Heart left ventricle (tissue), 16 donors: ENCODE results near the gene SOS1. TPM values are rescaled to one million over a fixed set of nuclear protein-coding genes. Genes with fewer than 3 reads are reported as not detected.
"Not testable (repeated sequence)": the region's sequence is repeated elsewhere in the genome, so short reads cannot be mapped to it uniquely, and the experiment has no call there.

ENCODE experiments used
- ATAC-seq, 4 donors: fragments of 200-7000 bp; cut with Tn5 transposase; one replicate each; pipeline ENCODE4 v1.9.1; 2020 to 2022; ENCODE audit warnings: moderate library complexity in 4 of 4, mild to moderate bottlenecking in 3 of 4, moderate number of reproducible peaks in 1 of 4
- DNase-seq, 5 donors: peaks; one replicate each; pipeline ENCODE4 v3.0.0-alpha.2; 2020
- H3K27ac ChIP-seq, 12 donors: fragments of 200-600 bp; sonication (generic) in 4 of 12; one replicate each; pipeline versions ENCODE4 v1.5.0 to v1.8.0; 2016 to 2022; ENCODE audit warnings: mild to moderate bottlenecking in 2 of 12
- H3K27me3 ChIP-seq, 9 donors: fragments of 200-600 bp; sonication (generic) in 2 of 9; one replicate each; pipeline versions ENCODE4 v1.5.1 to v1.8.0; 2016 to 2022; ENCODE audit warnings: mild to moderate bottlenecking in 3 of 9
- H3K36me3 ChIP-seq, 9 donors: fragments of 200-600 bp; sonication (generic) in 2 of 9; one replicate each; pipeline versions ENCODE4 v1.5.0 to v1.8.0; 2018 to 2022; ENCODE audit warnings: mild to moderate bottlenecking in 2 of 9
- H3K4me1 ChIP-seq, 12 donors: fragments of 200-600 bp; sonication (generic) in 4 of 12; one replicate each; pipeline versions ENCODE4 v1.5.0 to v1.8.0; 2016 to 2022; ENCODE audit warnings: mild to moderate bottlenecking in 3 of 12
- H3K4me3 ChIP-seq, 12 donors: fragments of 200-600 bp; sonication (generic) in 4 of 12; one replicate each; pipeline versions ENCODE4 v1.5.0 to v1.8.0; 2017 to 2022; ENCODE audit warnings: mild to moderate bottlenecking in 9 of 12, moderate library complexity in 4 of 12
- H3K9me3 ChIP-seq, 12 donors: fragments of 200-600 bp; sonication (generic) in 4 of 12; one replicate each; pipeline versions ENCODE4 v1.5.0 to v1.8.0; 2016 to 2022; ENCODE audit warnings: mild to moderate bottlenecking in 1 of 12
- POLR2A ChIP-seq, 2 donors: fragments of 450-650 bp; IDR thresholded peaks; one replicate each; pipeline ENCODE4 v1.6.1; 2017; ENCODE audit warnings: antibody characterized with exemption in 2 of 2, mild to moderate bottlenecking in 2 of 2, moderate library complexity in 2 of 2
- WGBS, 4 donors: extraction: QIAGEN DNeasy Blood & Tissue Kit in 2 of 4; methylation state at CpG; one replicate each; pipeline versions ENCODE4 v1.1.5 to v1.1.7; 2013 to 2018; 5-methylcytosine and 5-hydroxymethylcytosine counted together
- intact Hi-C, 10 donors: fragments of 100-400 bp; cut with DNase I; formaldehyde crosslinking; loops; one replicate each; pipeline versions ENCODE4 v1.11.1 to v1.14.2; 2022
- polyA plus RNA-seq, 2 donors: library from polyadenylated mRNA; stranded (reverse); fragments of 200-250 nt; gene quantifications; one replicate each; pipeline ENCODE4 v1.2.3, GENCODE V29; 2013
- total RNA-seq, 9 donors: library from RNA; depleted of rRNA in 2 of 9; stranded (reverse); fragments of >200 nt in 2 of 9; fragmentation: NEBNext Ultra II Directional in 3 of 9; extraction: Animal tissue kit (Norgen Biotek cat#: 25700) in 3 of 9; gene quantifications; one replicate each; pipeline versions ENCODE4 v1.1.0 to v1.2.4, GENCODE V29; 2016 to 2023
- TF ChIP-seq, protein P1 (sequence below), 12 donors: fragments of 200-600 bp; sonication (generic) in 4 of 12; IDR thresholded peaks; one replicate each; pipeline versions ENCODE4 v1.5.0 to v1.8.0; 2018 to 2022; ENCODE audit warnings: antibody characterized with exemption in 12 of 12, mild to moderate bottlenecking in 5 of 12
- donor health status: ischemic (EF 13 %, LVEDD 7.1; RV severe dilation, severe dysfunction).
- donor health status: healthy with polysubstance abuse.
- donor health status: DM: no; HTN: yes; CAD: no.
- donor health status: DM: no; HTN: no; CAD: no.
- donor health status: ischemic (EF 25% LVEDD 6.9; RV normal size, moderate dysfunction).
- donor health status: ischemic (EF 25% LVEDD 5.7; RV mildly dilated, moderate dysfunction).
- donor health status: healthy.
- donor health status: DM: yes; HTN: yes; CAD: no.
- donor health status: ischemic (EF 35%, LVEDD 5.7; RV mildly dilated, moderate dysfunction).
- donor health status: nonischemic (EF 11% LVEDD 7.7; RV severe dilation, severe dysfunction).
- donor health status: DM: yes; HTN: yes; CAD: no.
- donor health status: PGD.
- donor health status: ischemic (EF 29% LVEDD 5.4; RV normal size, mild dysfunction).
- donor health status: nonischemic (EF 23%, LVEDD 6.1; RV moderate dilation, normal function).

SOS1 gene
- total and polyA plus RNA-seq, 11 donors, result 4.7 to 54.5 (median 24.8) TPM

DNA sequence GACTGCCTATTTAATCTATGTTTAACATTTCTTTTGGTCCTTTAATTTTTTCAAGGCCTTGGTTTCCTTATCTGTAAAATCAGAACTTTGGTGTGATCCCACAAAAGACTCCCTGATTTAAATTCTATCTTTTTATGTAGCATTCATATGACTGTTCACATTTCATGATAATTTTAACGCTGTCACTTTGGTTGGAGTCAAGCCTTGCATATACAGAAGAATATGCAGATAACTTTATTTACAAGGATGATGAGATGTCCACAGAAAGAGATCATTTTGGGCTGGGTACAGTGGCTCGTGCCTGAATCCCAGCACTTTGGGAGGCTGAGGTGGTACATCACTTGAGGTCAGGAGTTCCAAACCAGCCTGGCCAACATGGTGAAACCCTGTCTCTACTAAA, 38.4 kb upstream of the SOS1 start:
- no peak for TF ChIP-seq POLR2A (IDR thresholded peaks at IDR 0.05)
- TF ChIP-seq, protein P1, sequence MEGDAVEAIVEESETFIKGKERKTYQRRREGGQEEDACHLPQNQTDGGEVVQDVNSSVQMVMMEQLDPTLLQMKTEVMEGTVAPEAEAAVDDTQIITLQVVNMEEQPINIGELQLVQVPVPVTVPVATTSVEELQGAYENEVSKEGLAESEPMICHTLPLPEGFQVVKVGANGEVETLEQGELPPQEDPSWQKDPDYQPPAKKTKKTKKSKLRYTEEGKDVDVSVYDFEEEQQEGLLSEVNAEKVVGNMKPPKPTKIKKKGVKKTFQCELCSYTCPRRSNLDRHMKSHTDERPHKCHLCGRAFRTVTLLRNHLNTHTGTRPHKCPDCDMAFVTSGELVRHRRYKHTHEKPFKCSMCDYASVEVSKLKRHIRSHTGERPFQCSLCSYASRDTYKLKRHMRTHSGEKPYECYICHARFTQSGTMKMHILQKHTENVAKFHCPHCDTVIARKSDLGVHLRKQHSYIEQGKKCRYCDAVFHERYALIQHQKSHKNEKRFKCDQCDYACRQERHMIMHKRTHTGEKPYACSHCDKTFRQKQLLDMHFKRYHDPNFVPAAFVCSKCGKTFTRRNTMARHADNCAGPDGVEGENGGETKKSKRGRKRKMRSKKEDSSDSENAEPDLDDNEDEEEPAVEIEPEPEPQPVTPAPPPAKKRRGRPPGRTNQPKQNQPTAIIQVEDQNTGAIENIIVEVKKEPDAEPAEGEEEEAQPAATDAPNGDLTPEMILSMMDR (IDR thresholded peaks at IDR 0.05), result no peak
- peaks cover 0 to 10% (median 0%) of the 10 kb centered on the region in 12 donors for H3K4me1 ChIP-seq
- H3K4me3 ChIP-seq, result no peak overlapping the region
- DNase-seq (no peak), ATAC-seq (no peak)
- no peaks in the 10 kb centered on the region for H3K9me3 ChIP-seq
- no peaks in the 10 kb centered on the region for H3K36me3 ChIP-seq
- 89 to 97% (median 94%) methylated on average over 2 of the region's 2 CpGs for WGBS, 4 donors
- intact Hi-C loops, result no loop called here
- no peaks in the 10 kb centered on the region for H3K27me3 ChIP-seq
- no peak overlapping the region for H3K27ac ChIP-seq

DNA sequence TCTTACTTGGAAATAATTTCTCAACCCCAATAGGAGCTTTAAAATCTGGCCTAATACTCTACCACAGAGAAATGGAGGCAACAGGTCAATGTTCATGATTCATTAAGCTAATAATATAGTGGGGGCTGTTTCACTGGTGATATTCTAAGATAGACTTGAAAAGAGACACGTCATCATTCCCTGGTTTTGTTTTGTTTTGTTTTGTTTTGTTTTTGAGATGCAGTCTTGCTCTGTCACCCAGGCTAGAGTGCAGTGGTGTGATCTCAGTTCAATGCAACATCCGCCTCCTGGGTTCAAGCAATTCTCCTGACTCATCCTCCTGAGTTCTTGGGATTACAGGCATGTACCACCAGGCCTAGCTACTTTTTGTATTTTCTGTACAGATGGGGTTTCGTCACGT, 37.5 kb upstream of the SOS1 start:
- no peak for ATAC-seq
- 86 to 95% (median 92%) methylated on average over 4 of the region's 4 CpGs for WGBS, 4 donors
- Histone ChIP-seq H3K36me3 (no peaks in the 10 kb centered on the region), H3K4me1 (peaks cover 0 to 10% (median 0%) of the 10 kb centered on the region in 12 donors), H3K27me3 (no peaks in the 10 kb centered on the region), H3K9me3 (no peaks in the 10 kb centered on the region), H3K27ac (no peak overlapping the region), H3K4me3 (no peak overlapping the region)
- TF ChIP-seq, protein P1 (IDR thresholded peaks at IDR 0.05), result no peak
- TF ChIP-seq POLR2A (IDR thresholded peaks at IDR 0.05), result no peak
- DNase-seq, result no peak
- intact Hi-C loops, result no loop called here

GRCh38 chr2:39156846-39157245, 36.0 kb upstream of the SOS1 start:
- Histone ChIP-seq H3K9me3 (no peaks in the 10 kb centered on the region), H3K27ac (no peak overlapping the region), H3K27me3 (no peaks in the 10 kb centered on the region), H3K4me1 (peaks cover 0 to 10% (median 0%) of the 10 kb centered on the region in 12 donors), H3K36me3 (no peaks in the 10 kb centered on the region), H3K4me3 (no peak overlapping the region)
- no peak for ATAC-seq
- 91 to 93% (median 92%) methylated on average over 6 of the region's 6 CpGs for WGBS, 4 donors
- TF ChIP-seq, protein P1 (IDR thresholded peaks at IDR 0.05), result no peak
- TF ChIP-seq POLR2A (IDR thresholded peaks at IDR 0.05), result no peak
- no peak for DNase-seq
- intact Hi-C loops, result no loop called here

- Histone ChIP-seq H3K9me3 (no peaks in the 10 kb centered on the region), H3K27me3 (no peaks in the 10 kb centered on the region), H3K4me3 (no peak overlapping the region), H3K27ac (no peak overlapping the region), H3K4me1 (peaks cover 0 to 5% (median 0%) of the 10 kb centered on the region in 12 donors), H3K36me3 (no peaks in the 10 kb centered on the region)
- no peak for DNase-seq
- intact Hi-C loops, result no loop called here
- no peak for ATAC-seq
- no peak for TF ChIP-seq POLR2A (IDR thresholded peaks at IDR 0.05)
- TF ChIP-seq, protein P1 (IDR thresholded peaks at IDR 0.05), result no peak
These were observed 35.3 kb upstream of the SOS1 start for GRCh38 chr2:39156107-39156506.

DNA sequence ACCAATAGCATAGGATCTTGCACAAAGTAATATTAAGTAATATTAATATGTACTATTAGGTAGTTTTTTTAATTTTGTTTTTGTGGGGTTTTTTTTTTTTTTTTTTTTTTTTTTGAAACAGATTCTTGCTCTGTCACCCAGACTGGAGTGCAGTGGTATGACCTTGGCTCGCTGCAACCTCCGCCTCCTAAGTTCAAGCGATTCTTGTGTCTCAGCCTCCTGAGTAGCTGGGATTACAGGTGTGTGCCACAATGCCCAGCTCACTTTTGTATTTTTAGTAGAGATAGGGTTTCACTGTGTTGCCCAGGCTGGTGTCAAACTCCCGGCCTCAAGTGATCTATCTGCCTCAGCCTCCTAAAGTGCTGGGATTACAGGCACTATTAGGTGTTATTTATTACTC, 34.7 kb upstream of the SOS1 start:
- H3K9me3 ChIP-seq, DNase-seq, intact Hi-C loops, H3K27ac ChIP-seq, ATAC-seq, H3K4me3 ChIP-seq, H3K27me3 ChIP-seq, H3K36me3 ChIP-seq, H3K4me1 ChIP-seq: not testable (repeated sequence)
- 89 to 94% (median 93%) methylated on average over 4 of the region's 4 CpGs for WGBS, 4 donors
